GM15510 (cell line): ENCODE results near the gene LTB4R.

ENCODE experiments used
- POLR2A ChIP-seq: IDR thresholded peaks from 3 replicates; pipeline ENCODE4 v1.6.1; 2011; ENCODE audit warnings: borderline replicate concordance; ENCODE audit not compliant: insufficient read length; ENCODE audit errors: extremely low read depth

The LTB4R gene

GRCh38 chr14:24271834-24272263 is 39.5 kb upstream of the LTB4R start:
- TF ChIP-seq POLR2A: no peak

DNA sequence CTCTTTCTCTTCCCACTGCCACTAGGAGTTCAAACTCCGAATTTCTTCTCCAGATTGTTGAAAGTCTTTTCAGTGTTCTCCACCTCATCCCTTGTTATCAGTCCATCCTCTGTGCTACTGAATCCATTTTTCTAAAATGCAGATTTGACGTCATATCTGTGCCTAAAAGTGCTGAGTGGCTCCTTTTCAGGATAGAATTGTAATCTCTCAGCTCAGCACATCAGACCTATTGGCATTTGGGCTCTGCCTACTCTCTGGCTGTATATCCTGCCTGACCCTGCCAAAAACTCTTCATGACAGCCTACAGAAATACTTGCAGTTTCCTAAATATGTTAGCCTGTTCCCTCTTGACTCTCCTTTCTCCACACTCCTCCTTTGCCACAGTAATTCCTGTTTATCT is 38.8 kb upstream of the LTB4R start:
- TF ChIP-seq POLR2A: no peak

GRCh38 chr14:24273422-24273998 is 37.8 kb upstream of the LTB4R start:
- no peak for TF ChIP-seq POLR2A

DNA sequence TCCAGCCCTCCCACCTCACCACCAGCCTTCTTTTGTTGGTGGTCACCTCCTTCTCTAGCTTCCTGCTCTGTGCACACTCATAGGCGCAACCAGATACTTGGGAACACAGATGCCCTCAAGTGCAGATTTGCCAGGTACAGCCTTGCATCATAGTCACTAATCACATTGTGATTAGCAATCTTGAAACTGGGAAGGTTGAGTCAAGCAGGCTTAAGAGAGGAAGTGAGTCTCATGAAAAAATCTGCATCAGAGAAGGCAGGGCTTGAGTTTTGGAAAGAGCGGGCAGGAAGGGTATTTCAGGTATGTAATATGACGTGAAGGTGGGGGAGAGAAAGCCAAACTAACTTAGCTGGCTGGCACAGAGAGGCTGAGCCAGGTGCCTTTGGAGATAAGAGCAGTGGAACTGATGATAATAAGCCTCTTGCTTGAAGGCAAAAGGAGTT is 37.2 kb upstream of the LTB4R start:
- no peak for TF ChIP-seq POLR2A

DNA sequence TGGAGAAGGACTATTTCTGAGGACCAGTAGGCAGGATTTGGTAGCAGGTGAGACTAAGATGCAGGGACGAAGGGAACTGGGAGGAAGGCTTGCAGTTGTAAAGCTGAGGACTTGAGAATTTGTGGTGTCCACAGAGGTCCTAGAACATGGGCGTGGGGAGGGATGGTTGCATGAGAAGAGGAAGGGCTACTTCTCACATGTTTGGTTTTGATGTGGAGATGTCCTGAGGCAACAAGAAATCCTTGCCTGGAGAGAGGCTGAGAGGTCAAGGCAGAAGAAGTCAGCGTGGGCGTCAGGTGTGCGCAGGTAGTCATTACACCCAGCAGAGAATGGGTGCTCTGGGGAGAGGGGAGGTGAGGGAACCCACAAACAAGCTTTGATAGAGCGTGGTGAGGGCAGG is 34.2 kb upstream of the LTB4R start:
- TF ChIP-seq POLR2A: no peak

DNA sequence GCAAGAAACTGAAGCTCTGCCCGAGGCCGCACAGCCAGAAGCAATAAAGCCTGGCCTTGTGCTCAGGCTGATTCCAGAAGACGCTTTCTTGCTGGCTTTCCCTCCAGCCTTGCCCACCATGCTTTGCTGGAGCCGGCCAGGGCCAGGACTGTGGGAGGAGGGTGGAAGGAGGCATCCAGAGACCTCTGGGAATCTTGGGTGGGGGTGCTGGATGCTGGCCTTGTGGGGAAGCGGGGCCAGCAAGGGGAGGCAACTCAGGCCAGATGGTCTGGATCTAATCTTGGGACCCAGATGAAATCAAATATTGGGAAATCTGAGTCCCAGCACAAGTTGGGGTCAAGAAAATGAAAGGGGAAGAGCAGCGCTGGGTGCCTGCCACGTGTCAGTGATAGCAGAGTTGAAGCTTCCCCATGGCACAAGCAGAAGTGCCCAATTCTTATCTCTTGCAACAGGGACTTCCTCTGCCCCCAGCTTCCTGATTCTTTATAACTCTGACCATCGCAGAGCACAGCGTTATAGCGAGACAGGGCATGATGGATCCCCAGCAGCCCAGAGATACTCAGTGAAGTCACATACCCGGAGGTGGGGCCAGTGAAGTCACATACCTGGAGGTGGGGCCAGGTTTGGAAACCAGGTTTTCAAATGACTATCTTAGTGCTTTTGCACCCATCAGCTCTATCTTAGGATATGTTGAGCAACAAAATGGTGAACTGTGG is 33.5 kb upstream of the LTB4R start:
- TF ChIP-seq POLR2A: no peak

DNA sequence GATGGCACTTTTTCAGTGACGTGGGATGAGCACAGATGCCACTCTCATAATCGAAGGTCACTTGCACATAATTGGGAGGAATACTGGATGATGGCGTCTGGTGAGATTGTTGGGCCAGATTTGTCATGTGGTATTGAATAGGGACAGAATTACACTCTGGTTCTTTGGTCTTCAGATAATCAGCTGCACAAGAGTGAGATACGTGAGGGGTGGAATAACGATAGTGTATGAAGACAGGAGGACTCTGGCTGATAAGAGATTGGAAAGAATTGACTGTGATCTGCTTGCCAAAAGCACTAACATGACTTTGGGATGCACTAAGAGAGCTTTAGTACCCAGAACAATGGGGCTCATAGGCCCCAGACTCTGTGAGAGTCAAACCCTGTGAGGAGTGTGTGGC is 32.9 kb upstream of the LTB4R start:
- TF ChIP-seq POLR2A: no peak

- TF ChIP-seq POLR2A: no peak
Observed at GRCh38 chr14:24279301-24280186, 31.8 kb upstream of the LTB4R start.

DNA sequence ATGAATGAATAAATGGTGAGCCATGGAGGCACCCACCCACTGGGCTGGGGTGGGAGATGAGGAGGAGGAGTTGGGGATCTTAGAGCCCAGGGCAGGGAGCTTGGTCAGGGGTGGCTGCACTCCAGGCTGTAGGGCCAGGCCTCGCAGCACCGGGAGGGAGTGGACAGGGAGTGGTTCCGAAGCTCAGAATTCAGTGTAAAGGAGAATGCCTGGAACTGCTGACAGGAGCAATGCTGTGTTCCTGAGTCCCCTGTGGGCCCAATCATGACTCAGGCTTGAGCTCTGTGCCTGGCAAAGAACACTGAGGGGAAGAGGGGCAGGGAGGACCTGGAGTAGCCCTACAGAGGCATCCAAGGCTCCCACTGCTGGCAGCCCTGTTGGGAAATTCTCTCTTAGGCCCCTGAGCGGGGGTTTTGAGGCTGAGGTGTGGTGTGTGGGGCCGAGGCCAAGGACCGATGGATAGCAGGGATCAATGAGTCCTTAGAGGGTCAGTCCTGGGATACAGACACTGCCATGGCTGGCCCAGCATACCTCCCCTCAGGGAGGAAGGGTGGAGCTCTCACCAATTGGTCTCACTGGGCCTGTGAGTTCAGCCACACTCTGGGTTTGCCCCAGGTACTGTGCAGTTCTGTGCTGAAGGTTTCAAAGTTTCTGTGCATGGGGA is 30.4 kb upstream of the LTB4R start:
- no peak for TF ChIP-seq POLR2A

GRCh38 chr14:24281636-24282035 is 29.7 kb upstream of the LTB4R start:
- TF ChIP-seq POLR2A: no peak

GRCh38 chr14:24282736-24283135 is 28.6 kb upstream of the LTB4R start:
- no peak for TF ChIP-seq POLR2A

- no peak for TF ChIP-seq POLR2A
Observed at GRCh38 chr14:24283796-24284460, 27.4 kb upstream of the LTB4R start.

- TF ChIP-seq POLR2A: no peak
Observed at GRCh38 chr14:24284501-24285035, 26.7 kb upstream of the LTB4R start.

DNA sequence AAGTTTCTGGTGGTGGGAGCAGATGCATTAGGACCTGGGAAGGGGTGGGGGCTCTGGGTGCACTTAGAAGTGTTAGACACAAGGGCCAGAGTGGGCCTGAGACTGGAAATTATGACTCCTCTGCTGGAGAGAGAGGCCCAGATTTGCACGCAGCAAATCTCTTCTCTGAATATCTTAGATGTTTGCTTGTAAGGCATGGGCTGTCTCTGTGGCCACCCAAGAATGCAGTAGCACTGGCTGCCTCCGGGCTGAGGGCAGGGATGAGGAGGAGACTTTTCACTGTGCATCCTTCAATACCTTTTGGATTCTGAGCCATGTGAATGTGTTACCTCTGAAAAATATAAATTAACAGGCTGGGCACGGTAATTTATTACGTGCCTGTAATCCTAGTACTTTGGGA is 26.0 kb upstream of the LTB4R start:
- no peak for TF ChIP-seq POLR2A

DNA sequence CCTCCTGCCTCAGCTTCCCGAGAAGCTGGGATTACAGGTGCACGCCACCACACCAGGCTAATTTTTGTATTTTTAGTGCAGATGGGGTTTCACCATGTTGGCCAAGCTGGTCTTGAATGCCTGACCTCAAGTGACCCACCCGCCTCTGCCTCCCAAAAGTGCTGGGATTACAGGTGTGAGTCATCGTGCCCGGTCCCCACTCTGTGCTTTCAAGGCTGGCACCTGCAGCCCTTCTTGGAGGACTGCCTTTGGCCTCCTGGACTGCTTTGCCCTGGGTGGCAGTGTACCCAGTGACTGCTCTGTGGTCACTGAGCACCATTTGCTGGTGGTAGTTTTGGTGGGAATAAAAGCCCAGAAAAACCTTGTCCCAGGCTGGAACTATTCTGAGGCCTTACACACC is 24.3 kb upstream of the LTB4R start:
- TF ChIP-seq POLR2A: no peak

GRCh38 chr14:24289649-24290280 is 21.5 kb upstream of the LTB4R start:
- TF ChIP-seq POLR2A: no peak
